NCI-H2029 (cell line): ENCODE measurements around the gene PDE2A.
A peak's percentile ranks its signal among the peaks of the same experiment; 100 is the strongest.

Source experiments
- DNase-seq: peaks from one replicate; lab custom pipeline; 2025; lab: John Stamatoyannopoulos, UW

PDE2A gene

GRCh38 chr11:72588421-72589410 is 85.5 kb downstream of the PDE2A start:
- no peak for DNase-seq

- no peak for DNase-seq
Measured at GRCh38 chr11:72587696-72588095, 86.5 kb downstream of the PDE2A start.

DNA sequence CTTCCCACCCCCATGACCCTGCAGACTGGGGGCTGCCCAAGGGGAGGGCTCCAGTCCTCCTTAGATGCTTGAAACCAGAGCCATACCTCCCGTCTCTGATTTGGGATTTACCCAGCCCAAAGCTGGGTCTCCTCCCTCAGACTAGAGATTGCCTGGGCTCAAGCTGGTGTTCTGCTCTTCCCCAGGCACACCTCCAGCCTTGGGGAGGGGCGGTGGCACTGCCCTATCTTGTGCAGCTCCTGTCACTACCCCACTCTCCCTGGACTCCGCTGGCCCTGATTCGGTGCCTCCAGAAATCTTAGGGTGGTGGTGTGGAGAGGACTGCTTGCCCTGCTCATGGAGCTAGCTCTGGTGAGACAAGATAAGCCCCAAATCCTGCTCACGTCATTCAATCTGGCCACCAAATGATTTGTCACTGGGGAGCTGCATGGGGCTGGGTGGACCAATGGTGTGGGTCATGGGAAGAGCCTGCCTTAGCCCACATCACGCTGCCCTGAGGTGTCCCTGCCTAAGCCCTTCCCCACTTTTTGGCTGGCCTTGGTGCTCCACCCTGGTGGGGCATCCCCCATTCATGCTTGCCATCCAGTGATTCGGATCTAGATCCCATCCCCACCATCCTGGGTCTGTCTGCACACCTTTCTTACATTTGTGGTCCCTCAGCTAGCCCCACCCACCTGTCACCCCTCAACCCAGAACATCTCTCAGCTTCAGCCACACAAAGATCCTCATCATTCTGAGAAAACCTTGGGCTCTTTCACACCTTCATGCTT is 87.7 kb downstream of the PDE2A start:
- no peak for DNase-seq

GRCh38 chr11:72585762-72586311 is 88.4 kb downstream of the PDE2A start:
- peak; percentile 61 for DNase-seq

- no peak for DNase-seq
Measured at GRCh38 chr11:72584939-72585597, 89.2 kb downstream of the PDE2A start.

- DNase-seq: no peak
Measured at GRCh38 chr11:72584293-72584938, 89.8 kb downstream of the PDE2A start.

- no peak for DNase-seq
Measured at GRCh38 chr11:72583616-72584292, 90.5 kb downstream of the PDE2A start.

DNA sequence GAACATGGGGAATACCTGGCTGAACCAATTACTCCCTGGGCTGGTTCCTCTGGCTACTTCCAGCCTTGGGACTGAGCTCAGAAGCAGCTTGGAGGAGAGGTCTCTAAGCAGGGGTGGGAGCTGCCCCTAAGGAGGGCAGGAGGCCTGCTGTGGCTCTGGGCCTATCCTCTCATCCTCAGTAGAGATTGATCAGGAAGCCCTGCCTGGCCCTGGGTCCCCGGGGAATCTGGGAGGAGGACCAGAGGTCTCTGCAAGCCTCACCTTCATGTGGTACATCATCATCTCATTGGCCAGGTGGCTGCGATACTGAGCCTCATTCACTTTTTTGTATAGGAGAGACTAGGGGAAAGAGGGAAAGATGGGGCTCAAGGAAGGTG is 91.1 kb downstream of the PDE2A start:
- no peak for DNase-seq

DNA sequence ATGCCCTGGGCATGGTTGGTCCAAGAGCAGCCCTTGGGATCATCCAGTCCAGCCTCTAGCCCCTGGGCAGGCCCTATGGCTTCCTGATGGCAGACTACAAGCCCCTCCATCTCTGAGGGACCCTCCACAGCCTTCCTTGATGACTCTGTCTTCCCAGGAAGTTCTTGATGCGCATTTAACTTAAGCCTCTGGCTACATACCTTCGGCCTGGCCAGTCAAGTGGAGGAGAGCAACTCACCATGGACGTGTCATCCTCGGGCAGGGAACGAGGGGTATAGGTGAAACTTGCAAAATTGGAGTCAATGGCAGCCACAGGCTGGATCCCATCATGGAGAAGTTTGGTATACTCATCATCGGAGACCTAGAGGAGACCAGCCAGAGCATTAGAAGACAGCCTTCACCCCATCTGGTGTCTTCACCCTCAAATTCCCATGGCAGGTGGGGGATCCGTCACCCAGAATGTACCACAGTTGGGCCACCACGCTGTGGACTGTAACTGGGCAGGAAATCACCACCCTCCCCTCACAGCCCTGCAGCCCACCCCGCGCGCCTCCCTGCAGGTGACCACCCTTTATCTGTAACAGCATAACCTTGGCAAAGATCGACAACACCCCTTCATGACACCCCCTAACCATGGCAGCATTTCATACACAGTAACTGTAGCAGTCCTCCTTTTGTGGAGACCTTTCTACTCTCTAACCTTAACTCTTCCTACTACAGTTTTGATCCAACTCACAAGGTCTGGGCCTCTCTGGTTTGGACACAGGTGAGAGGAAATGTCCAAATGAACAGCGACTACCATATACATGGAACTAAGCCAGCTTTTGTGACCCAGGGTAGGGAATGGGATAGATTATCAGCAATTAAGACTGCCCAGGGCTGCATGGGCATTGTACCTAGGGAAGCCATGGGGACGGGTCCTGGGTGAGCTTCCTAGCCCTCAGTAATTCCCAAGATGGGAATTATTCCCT is 91.7 kb downstream of the PDE2A start:
- DNase-seq: no peak

- DNase-seq: no peak
Measured at GRCh38 chr11:72581067-72581466, 93.2 kb downstream of the PDE2A start.

DNA sequence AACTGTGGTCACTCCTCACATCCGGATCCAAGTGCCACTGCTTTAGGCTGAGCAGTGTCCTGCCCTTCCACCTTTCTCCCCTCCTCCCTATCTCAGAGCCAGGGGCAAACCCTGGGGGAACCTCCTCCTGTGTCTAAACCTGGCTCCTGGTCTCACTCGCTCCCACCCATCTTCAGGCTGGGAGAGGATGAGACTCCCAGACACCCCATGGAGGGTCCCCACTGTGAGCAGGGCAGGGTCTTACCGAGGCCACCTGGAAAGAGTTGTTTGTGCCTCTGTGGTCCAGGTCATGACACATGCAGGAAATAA is 93.6 kb downstream of the PDE2A start:
- no peak for DNase-seq

- DNase-seq: no peak
Measured at GRCh38 chr11:72579816-72580641, 94.2 kb downstream of the PDE2A start.

- DNase-seq: no peak
Measured at GRCh38 chr11:72578991-72579815, 95.0 kb downstream of the PDE2A start.

DNA sequence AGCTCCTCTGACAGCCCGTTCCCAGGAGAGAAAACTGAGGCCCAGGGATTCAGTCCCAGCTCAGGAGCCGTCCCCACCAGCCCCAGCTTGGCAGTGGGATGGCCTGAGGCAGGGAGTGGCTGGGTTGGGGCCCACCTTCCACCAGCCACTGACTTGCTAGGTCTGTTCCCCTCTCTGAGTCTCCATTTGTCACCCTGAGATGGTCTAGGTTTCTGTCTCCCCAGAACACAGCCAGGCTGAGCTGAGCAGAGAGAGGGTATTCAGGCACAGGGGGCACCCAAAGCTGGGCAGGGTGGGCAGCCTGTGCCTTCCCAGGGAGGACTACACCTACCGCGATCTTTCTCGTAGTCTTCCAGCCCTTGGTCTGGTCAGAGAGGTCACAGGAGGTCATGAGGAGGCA is 95.7 kb downstream of the PDE2A start:
- DNase-seq: no peak

- no peak for DNase-seq
Measured at GRCh38 chr11:72578051-72578450, 96.2 kb downstream of the PDE2A start.

GRCh38 chr11:72577271-72577721 is 96.9 kb downstream of the PDE2A start:
- no peak for DNase-seq

GRCh38 chr11:72576661-72577060 is 97.6 kb downstream of the PDE2A start:
- DNase-seq: no peak

- no peak for DNase-seq
Measured at GRCh38 chr11:72576243-72576595, 98.0 kb downstream of the PDE2A start.
